Measurements from ENCODE around the gene USP24.

The USP24 gene

GRCh38 chr1:55067022-55067778, 148.0 kb downstream of the USP24 start:
- no peak for DNase-seq (ENCODE audit: low spot score)

- DNase-seq (ENCODE audit: low spot score): no peak
Observed at GRCh38 chr1:55065648-55066047, 149.5 kb downstream of the USP24 start.

GRCh38 chr1:55064861-55065263, 150.3 kb downstream of the USP24 start:
- DNase-seq (ENCODE audit: low spot score): no peak

GRCh38 chr1:55064071-55064581, 151.0 kb downstream of the USP24 start:
- DNase-seq (ENCODE audit: low spot score): no peak

- no peak for DNase-seq (ENCODE audit: low spot score)
Observed at GRCh38 chr1:55063577-55063942, 151.6 kb downstream of the USP24 start.

GRCh38 chr1:55062801-55063576, 152.2 kb downstream of the USP24 start:
- no peak for DNase-seq (ENCODE audit: low spot score)

DNA sequence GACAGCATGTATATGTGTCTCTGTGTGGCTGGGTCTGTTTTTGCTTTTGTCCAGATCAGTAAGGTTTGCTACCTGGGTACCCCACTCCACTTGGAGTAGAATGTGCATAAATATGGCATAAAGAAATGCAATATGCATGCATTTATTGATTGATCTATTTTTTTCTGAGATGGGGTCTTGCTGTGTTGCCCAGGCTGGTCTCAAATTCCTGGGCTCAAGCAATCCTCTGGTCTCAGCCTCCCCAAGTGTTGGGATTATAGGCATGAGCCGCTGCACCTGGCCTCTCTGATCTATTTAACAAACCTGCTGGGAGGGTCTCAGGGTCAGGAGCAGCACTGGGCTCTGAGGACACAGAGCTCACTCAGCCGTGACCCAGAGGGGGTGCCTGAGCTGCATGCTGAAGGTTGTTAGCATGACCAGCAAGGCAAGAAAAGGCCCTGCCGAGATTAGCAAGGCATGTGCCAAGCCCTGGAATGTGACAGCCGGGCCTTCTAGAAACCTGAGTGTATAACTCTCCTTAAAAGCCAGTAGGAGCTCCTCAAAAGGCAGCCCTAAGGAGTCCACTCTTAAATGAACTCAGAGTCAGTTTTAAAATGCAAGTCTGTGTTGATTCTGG, 153.3 kb downstream of the USP24 start:
- DNase-seq (ENCODE audit: low spot score): no peak

GRCh38 chr1:55061000-55061705, 154.0 kb downstream of the USP24 start:
- DNase-seq (ENCODE audit: low spot score): no peak

GRCh38 chr1:55060133-55060999, 154.8 kb downstream of the USP24 start:
- DNase-seq (ENCODE audit: low spot score): no peak

- no peak for DNase-seq (ENCODE audit: low spot score)
Observed at GRCh38 chr1:55059302-55060132, 155.6 kb downstream of the USP24 start.

GRCh38 chr1:55057956-55058298, 157.2 kb downstream of the USP24 start:
- no peak for DNase-seq (ENCODE audit: low spot score)

DNA sequence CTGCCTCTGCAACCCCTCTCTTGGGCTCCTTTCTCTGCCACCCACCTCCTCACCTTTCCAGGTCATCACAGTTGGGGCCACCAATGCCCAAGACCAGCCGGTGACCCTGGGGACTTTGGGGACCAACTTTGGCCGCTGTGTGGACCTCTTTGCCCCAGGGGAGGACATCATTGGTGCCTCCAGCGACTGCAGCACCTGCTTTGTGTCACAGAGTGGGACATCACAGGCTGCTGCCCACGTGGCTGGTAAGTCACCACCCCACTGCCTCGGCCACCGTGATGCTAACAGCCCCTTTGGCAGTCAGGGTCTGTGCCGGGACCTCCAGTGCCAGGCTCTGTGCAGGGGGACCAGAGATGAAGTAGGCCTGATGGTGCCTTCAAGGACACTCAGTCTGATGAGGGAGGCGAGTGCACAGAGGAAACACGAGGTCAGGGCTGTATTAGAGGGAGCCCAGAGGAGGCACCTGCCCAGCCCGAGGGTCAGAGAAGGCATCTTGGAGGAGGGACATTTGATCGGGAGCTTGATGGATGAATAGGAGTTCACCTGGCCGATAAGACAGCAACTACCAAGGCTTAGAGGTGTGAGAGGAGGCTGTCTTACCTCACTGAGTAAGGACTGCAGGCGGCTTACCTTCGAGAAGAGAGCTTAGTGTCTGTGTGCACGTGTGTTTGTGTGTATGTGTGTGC, 157.8 kb downstream of the USP24 start:
- DNase-seq (ENCODE audit: low spot score): no peak

GRCh38 chr1:55056632-55056992, 158.6 kb downstream of the USP24 start:
- no peak for DNase-seq (ENCODE audit: low spot score)

- no peak for DNase-seq (ENCODE audit: low spot score)
Observed at GRCh38 chr1:55055951-55056631, 159.1 kb downstream of the USP24 start.

DNA sequence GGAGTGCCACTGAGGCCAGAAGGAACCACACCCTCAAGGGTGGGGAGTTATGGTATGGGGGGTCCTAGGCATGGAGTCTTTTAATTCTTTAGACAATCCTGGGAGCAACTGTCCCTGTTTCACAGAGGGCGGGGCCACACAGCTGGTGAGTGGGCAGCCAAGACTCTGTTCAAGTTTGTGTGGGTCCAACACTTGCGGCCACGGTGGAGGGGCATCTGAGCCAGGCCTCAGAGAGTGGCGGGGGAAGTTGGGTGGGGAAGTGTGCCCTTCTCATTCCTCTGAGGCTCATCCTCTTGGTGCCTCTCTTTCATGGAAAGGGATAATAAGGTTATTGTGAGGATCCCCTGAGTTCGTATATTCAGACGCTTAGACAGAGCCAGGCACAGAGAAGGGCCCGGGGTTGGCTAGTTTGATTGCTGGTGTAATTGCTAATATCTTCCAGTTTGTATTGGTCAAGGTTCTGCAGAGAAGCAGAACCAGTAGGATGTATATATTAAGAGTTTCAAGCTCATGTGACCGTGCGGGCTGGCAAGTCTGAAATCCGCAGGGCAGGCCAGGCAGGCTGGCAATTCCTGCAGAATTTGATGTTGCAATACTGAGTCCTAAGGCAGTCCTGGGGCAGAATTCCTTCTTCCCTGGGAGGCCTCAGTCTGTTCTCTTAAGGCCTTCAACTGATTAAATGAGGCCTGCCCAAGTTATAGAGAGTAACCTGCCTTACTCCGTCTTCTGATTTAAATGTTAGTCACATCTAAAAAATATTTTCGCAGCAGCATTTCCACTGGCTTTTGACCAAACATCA, 159.9 kb downstream of the USP24 start:
- no peak for DNase-seq (ENCODE audit: low spot score)

- DNase-seq (ENCODE audit: low spot score): no peak
Observed at GRCh38 chr1:55054396-55054795, 160.8 kb downstream of the USP24 start.

GRCh38 chr1:55053265-55053954, 161.8 kb downstream of the USP24 start:
- DNase-seq (ENCODE audit: low spot score): no peak

Measured in CD4-positive, alpha-beta T cell treated with Interleukin-15 for 4 hours (primary cell).